B cell (primary cell): ENCODE measurements around the gene CEP78. TPM values are rescaled to one million over a fixed set of nuclear protein-coding genes. Genes with fewer than 3 reads are reported as not detected.

ENCODE experiments used
- ATAC-seq: fragments of 200-7000 bp; cut with Tn5 transposase; one replicate; pipeline ENCODE4 v1.10.0; 2021; ENCODE audit warnings: low read depth, mild to moderate bottlenecking, moderate number of reproducible peaks, moderate library complexity
- CTCF ChIA-PET: fragments of 350-600 bp; sonication (Branson Sonifier 250); formaldehyde crosslinking; loops from one replicate; lab custom pipeline; 2021; ENCODE audit warnings: antibody characterized with exemption, inconsistent platforms; lab: Charles Lee
- POLR2A ChIA-PET: fragments of 350-600 bp; sonication (Branson Sonifier 250); formaldehyde crosslinking; loops from one replicate; lab custom pipeline; 2021; ENCODE audit warnings: antibody characterized with exemption; lab: Charles Lee
- DNase-seq: peaks from one replicate; pipeline ENCODE4 v3.0.0; 2013
- H2AFZ ChIP-seq: 2 replicates; pipeline ENCODE4 v1.6.1; 2012; ENCODE audit warnings: mild to moderate bottlenecking, low read depth, low read length; ENCODE audit not compliant: insufficient read depth, poor library complexity, severe bottlenecking
- H3K27ac ChIP-seq, 2 donors: 1 replicate in 1 of 2; 2 replicates in 1 of 2; pipeline ENCODE4 v1.5.1; 2012 to 2013; ENCODE audit warnings: low read length in 2 of 2, mild to moderate bottlenecking in 2 of 2, moderate library complexity in 1 of 2
- H3K27me3 ChIP-seq, 4 experiments: fragments of 200-600 bp in 1 of 4; sonication (generic) in 1 of 4; replicated peaks in 1 of 4; 1 replicate in 2 of 4; 2 replicates in 2 of 4; pipeline versions ENCODE4 v1.6.1 to v1.7.0; 2013 to 2016; ENCODE audit warnings: low read length in 3 of 4, mild to moderate bottlenecking in 2 of 4, mixed read lengths in 1 of 4, moderate library complexity in 1 of 4; ENCODE audit not compliant: insufficient read depth in 4 of 4, control insufficient read depth in 3 of 4; ENCODE audit errors: control extremely low read depth in 1 of 4
- H3K36me3 ChIP-seq, 2 experiments: replicated peaks in 1 of 2; 1 replicate in 1 of 2; 2 replicates in 1 of 2; pipeline versions ENCODE4 v1.6.1 to v1.7.1; 2013; ENCODE audit warnings: low read length in 1 of 2; ENCODE audit not compliant: insufficient read depth in 2 of 2, control insufficient read depth in 1 of 2; ENCODE audit errors: control extremely low read depth in 1 of 2, extremely low read depth in 1 of 2
- H3K4me1 ChIP-seq, 2 donors: fragments of 200-600 bp in 1 of 2; sonication (generic) in 1 of 2; 1 replicate in 1 of 2; 2 replicates in 1 of 2; pipeline versions ENCODE4 v1.5.1 to v1.6.1; 2013 to 2017; ENCODE audit warnings: low read length in 2 of 2; ENCODE audit not compliant: control insufficient read depth in 2 of 2, insufficient read depth in 2 of 2
- H3K4me2 ChIP-seq: replicated peaks from 2 replicates; pipeline ENCODE3; 2012; ENCODE audit warnings: mild to moderate bottlenecking, low read depth, low read length; ENCODE audit not compliant: poor library complexity, severe bottlenecking
- H3K4me3 ChIP-seq, 5 experiments: fragments of 200-600 bp in 1 of 5; sonication (generic) in 1 of 5; 1 replicate in 3 of 5; 2 replicates in 2 of 5; pipeline versions ENCODE4 v1.5.1 to v1.7.0; 2011 to 2016; ENCODE audit warnings: low read length in 4 of 5, mild to moderate bottlenecking in 4 of 5, low read depth in 2 of 5, control low read depth in 1 of 5, moderate library complexity in 1 of 5; ENCODE audit not compliant: insufficient read depth in 1 of 5; ENCODE audit errors: control extremely low read depth in 1 of 5, extremely low read depth in 1 of 5
- H3K79me2 ChIP-seq: fragments of 200-600 bp; sonication (generic); one replicate; pipeline ENCODE4 v1.6.0; 2016; ENCODE audit warnings: low read length; ENCODE audit not compliant: control insufficient read depth, insufficient read depth
- H3K9ac ChIP-seq: fragments of 200-600 bp; sonication (generic); 2 replicates; pipeline ENCODE4 v1.6.1; 2017; ENCODE audit warnings: mild to moderate bottlenecking, low read length, moderate library complexity
- H3K9me3 ChIP-seq, 3 donors: one replicate each; pipeline versions ENCODE4 v1.6.1 to v1.7.1; 2013; ENCODE audit warnings: low read length in 2 of 3; ENCODE audit not compliant: control insufficient read depth in 2 of 3, insufficient read depth in 1 of 3; ENCODE audit errors: control extremely low read depth in 1 of 3
- H4K20me1 ChIP-seq: 2 replicates; pipeline ENCODE4 v1.6.0; 2012; ENCODE audit warnings: mild to moderate bottlenecking, low read length; ENCODE audit not compliant: insufficient read depth, control insufficient read depth, poor library complexity, severe bottlenecking
- H3K27ac Mint-ChIP-seq: one replicate; pipeline ENCODE4 v1.8.0; 2021; ENCODE audit warnings: mixed read lengths
- H3K27me3 Mint-ChIP-seq: one replicate; pipeline ENCODE4 v1.8.0; 2021; ENCODE audit warnings: mixed read lengths
- H3K4me1 Mint-ChIP-seq: one replicate; pipeline ENCODE4 v1.8.0; 2021; ENCODE audit warnings: mixed read lengths
- H3K4me3 Mint-ChIP-seq: one replicate; pipeline ENCODE4 v1.8.0; 2021; ENCODE audit warnings: mixed read lengths
- H3K9me3 Mint-ChIP-seq: one replicate; pipeline ENCODE4 v1.8.0; 2022; ENCODE audit warnings: mixed read lengths; ENCODE audit not compliant: insufficient read depth
- EZH2 ChIP-seq: IDR thresholded peaks from 2 replicates; pipeline ENCODE4 v1.6.1; 2012; ENCODE audit warnings: borderline replicate concordance, low read depth, mild to moderate bottlenecking, moderate library complexity, low read length; ENCODE audit not compliant: insufficient read depth, poor library complexity, severe bottlenecking
- WGBS: methylation state at CpG from one replicate; pipeline ENCODE4 v1.1.5; 2013; ENCODE audit warnings: missing lambda C conversion rate; ENCODE audit not compliant: insufficient coverage; 5-methylcytosine and 5-hydroxymethylcytosine counted together
- intact Hi-C: fragments of 100-400 bp; cut with micrococcal nuclease; formaldehyde crosslinking; loops from one replicate; pipeline ENCODE4 v1.10.0; 2022
- polyA plus RNA-seq: library from polyadenylated mRNA; depleted of rRNA; stranded (reverse); fragments of >200 nt; gene quantifications from 2 replicates; pipeline ENCODE4 v1.2.3, GENCODE V29; 2012
- total RNA-seq, 2 donors: library from RNA; stranded (reverse); fragments of 120-200 nt in 1 of 2; gene quantifications; 1 replicate in 1 of 2; 2 replicates in 1 of 2; pipeline versions ENCODE4 v1.2.3 to v1.2.4, GENCODE V29; 2013 to 2022
- TF ChIP-seq, protein P1 (sequence below): fragments of 200-600 bp; IDR thresholded peaks from one replicate; pipeline ENCODE4 v1.8.0; 2022; ENCODE audit warnings: antibody characterized with exemption, mild to moderate bottlenecking

Gene CEP78
- total and polyA plus RNA-seq, 2 donors (not counting 1 experiment from before 2014, with no cell fraction given) = 7.2 to 28.8 TPM

DNA sequence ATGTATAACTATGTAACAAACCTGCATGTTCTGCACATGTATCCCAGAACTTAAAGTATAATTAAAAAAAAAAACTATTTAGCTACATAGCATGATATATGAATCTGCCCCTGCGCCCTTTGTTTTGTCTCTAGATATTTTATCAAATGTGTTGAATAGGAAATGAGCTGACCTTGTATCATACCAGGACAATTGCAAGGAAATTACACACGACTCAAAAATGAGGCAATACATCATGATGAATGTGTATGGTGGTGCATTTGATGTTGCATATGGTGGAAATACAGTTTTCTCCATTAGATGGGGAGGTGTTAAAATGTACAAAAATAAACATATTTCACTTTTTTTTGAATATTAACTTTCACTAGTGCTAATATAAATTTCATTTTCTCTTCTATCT lies 28.6 kb upstream of the CEP78 start:
- Histone ChIP-seq H3K4me1 (peaks cover 15 to 17% of the 10 kb centered on the region in 2 donors), H3K79me2 (no peaks in the 10 kb centered on the region), H3K4me2 (no peak overlapping the region), H3K27me3 (no peaks in the 10 kb centered on the region), H3K27ac (no peak overlapping the region), H3K4me3 (no peak overlapping the region), H3K9me3 (peaks cover 0 to 8% (median 3%) of the 10 kb centered on the region in 3 donors), H3K36me3 (no peaks in the 10 kb centered on the region), H3K9ac (no peak overlapping the region), H2AFZ (no peak overlapping the region), H4K20me1 (no peaks in the 10 kb centered on the region)
- Mint-ChIP-seq H3K4me1 (peaks cover 20% of the 10 kb centered on the region), H3K27me3 (no peaks in the 10 kb centered on the region), H3K4me3 (no peak overlapping the region), H3K27ac (no peak overlapping the region), H3K9me3 (peaks cover 18% of the 10 kb centered on the region)
- CTCF ChIA-PET = no interaction called here
- no CpG with 5 or more reads among the region's 2 CpGs for WGBS
- POLR2A ChIA-PET = no interaction called here
- TF ChIP-seq EZH2 = no peak
- TF ChIP-seq, protein P1, sequence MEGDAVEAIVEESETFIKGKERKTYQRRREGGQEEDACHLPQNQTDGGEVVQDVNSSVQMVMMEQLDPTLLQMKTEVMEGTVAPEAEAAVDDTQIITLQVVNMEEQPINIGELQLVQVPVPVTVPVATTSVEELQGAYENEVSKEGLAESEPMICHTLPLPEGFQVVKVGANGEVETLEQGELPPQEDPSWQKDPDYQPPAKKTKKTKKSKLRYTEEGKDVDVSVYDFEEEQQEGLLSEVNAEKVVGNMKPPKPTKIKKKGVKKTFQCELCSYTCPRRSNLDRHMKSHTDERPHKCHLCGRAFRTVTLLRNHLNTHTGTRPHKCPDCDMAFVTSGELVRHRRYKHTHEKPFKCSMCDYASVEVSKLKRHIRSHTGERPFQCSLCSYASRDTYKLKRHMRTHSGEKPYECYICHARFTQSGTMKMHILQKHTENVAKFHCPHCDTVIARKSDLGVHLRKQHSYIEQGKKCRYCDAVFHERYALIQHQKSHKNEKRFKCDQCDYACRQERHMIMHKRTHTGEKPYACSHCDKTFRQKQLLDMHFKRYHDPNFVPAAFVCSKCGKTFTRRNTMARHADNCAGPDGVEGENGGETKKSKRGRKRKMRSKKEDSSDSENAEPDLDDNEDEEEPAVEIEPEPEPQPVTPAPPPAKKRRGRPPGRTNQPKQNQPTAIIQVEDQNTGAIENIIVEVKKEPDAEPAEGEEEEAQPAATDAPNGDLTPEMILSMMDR = no peak
- intact Hi-C loops = no loop called here
- DNase-seq (no peak), ATAC-seq (no peak)

DNA sequence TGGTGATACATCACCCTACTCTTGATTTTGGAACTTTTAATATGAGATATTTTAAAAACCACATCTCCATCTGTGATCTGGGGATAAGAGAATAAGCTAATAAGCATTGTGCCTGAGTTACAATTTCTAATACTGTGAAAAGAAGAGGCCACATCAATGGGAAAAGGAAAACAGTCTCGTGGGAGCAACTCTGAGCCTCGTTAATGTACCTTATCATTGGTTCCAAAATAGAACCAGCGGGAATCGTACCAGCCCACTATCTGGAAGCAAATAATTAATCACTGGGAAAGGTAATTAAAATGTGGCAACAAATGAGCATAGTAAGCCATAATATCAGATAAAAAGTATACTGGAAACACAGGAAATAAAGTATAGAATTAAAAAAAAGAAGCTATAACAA lies 28.0 kb upstream of the CEP78 start:
- no peaks in the 10 kb centered on the region for H4K20me1 ChIP-seq
- no peak overlapping the region for H3K4me3 ChIP-seq
- Mint-ChIP-seq H3K4me1 (peaks cover 23% of the 10 kb centered on the region), H3K4me3 (no peak overlapping the region), H3K27me3 (no peaks in the 10 kb centered on the region), H3K27ac (no peak overlapping the region), H3K9me3 (peaks cover 17% of the 10 kb centered on the region)
- ATAC-seq = no peak
- H3K9me3 ChIP-seq = peaks cover 0 to 6% (median 3%) of the 10 kb centered on the region in 3 donors
- CTCF ChIA-PET = no interaction called here
- WGBS = no CpG with 5 or more reads among the region's 4 CpGs
- H3K79me2 ChIP-seq = no peaks in the 10 kb centered on the region
- no peaks in the 10 kb centered on the region for H3K36me3 ChIP-seq
- H3K4me1 ChIP-seq = peaks cover 15 to 17% of the 10 kb centered on the region in 2 donors
- POLR2A ChIA-PET = no interaction called here
- intact Hi-C loops = no loop called here
- no peak for DNase-seq
- no peak overlapping the region for H2AFZ ChIP-seq
- TF ChIP-seq, protein P1 = no peak
- no peak overlapping the region for H3K4me2 ChIP-seq
- no peak overlapping the region for H3K27ac ChIP-seq
- H3K27me3 ChIP-seq = no peaks in the 10 kb centered on the region
- no peak overlapping the region for H3K9ac ChIP-seq
